ENCODE results near the gene ZNF618.

Gene ZNF618

GRCh38 chr9:114046237-114046755, 170.2 kb downstream of the ZNF618 start:
- no peak for DNase-seq (ENCODE audit: extremely low read depth, low read depth)
- no peak overlapping the region for H3K4me3 ChIP-seq (replicated peaks; ENCODE audit: low read depth, low read length)
- no peak for TF ChIP-seq CTCF (IDR thresholded peaks at IDR 0.05; ENCODE audit: low read depth, low read length, missing control alignments)

- TF ChIP-seq CTCF (IDR thresholded peaks at IDR 0.05; ENCODE audit: low read depth, low read length, missing control alignments), result no peak
- no peak overlapping the region for H3K4me3 ChIP-seq (replicated peaks; ENCODE audit: low read depth, low read length)
- DNase-seq (ENCODE audit: extremely low read depth, low read depth), result peak; percentile 5
Observed at GRCh38 chr9:114046875-114047274, 170.8 kb downstream of the ZNF618 start.

GRCh38 chr9:114047717-114048116, 171.6 kb downstream of the ZNF618 start:
- no peak for DNase-seq (ENCODE audit: extremely low read depth, low read depth)
- TF ChIP-seq CTCF (IDR thresholded peaks at IDR 0.05; ENCODE audit: low read depth, low read length, missing control alignments), result peak; percentile 27
- no peak overlapping the region for H3K4me3 ChIP-seq (replicated peaks; ENCODE audit: low read depth, low read length)

GRCh38 chr9:114048533-114049415, 172.7 kb downstream of the ZNF618 start:
- no peak for TF ChIP-seq CTCF (IDR thresholded peaks at IDR 0.05; ENCODE audit: low read depth, low read length, missing control alignments)
- H3K4me3 ChIP-seq (replicated peaks; ENCODE audit: low read depth, low read length), result no peak overlapping the region
- DNase-seq (ENCODE audit: extremely low read depth, low read depth), result no peak

GRCh38 chr9:114049441-114050225, 173.5 kb downstream of the ZNF618 start:
- H3K4me3 ChIP-seq (replicated peaks; ENCODE audit: low read depth, low read length), result no peak overlapping the region
- TF ChIP-seq CTCF (IDR thresholded peaks at IDR 0.05; ENCODE audit: low read depth, low read length, missing control alignments), result no peak
- no peak for DNase-seq (ENCODE audit: extremely low read depth, low read depth)

- H3K4me3 ChIP-seq (replicated peaks; ENCODE audit: low read depth, low read length), result no peak overlapping the region
- no peak for DNase-seq (ENCODE audit: extremely low read depth, low read depth)
- no peak for TF ChIP-seq CTCF (IDR thresholded peaks at IDR 0.05; ENCODE audit: low read depth, low read length, missing control alignments)
Observed at GRCh38 chr9:114050226-114050568, 174.1 kb downstream of the ZNF618 start.
